ENCODE measurements around the gene MAP1LC3B. TPM values are rescaled to one million over a fixed set of nuclear protein-coding genes. Genes with fewer than 3 reads are reported as not detected.

The MAP1LC3B gene
- total RNA-seq, 1 donor from 2014 or later = 36.1 TPM

DNA sequence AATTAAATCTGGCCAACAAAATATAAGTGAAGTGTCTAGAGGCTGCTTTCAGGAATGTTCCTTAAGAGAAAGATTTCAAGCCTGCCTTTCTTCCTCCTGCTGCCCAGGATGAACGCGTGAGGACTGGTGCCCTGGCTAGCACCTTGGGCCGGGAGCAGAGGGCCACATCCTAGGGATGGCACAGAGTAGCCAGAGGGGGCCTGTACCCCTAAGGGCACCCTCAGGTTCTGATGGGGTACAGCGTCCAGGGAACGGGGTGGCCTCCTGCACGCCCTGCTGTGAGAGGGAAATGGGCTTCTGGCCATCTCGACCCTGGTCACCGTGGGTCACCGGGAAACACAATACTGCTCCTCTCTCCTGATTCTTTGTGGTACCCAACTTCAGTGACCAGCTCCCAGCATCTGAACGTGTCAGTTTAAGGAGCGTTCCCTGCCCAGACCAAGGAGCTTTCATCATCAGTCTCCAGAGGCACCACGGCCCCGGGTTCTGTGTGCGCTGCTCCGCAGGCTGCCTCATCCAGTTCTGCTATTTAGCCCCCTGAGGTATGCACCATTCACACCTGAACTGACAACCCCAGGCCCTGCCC, 40.3 kb downstream of the MAP1LC3B start:
- no peak for DNase-seq

GRCh38 chr16:87434146-87434667, 42.1 kb downstream of the MAP1LC3B start:
- peak; percentile 5 for DNase-seq

GRCh38 chr16:87435372-87436224, 43.5 kb downstream of the MAP1LC3B start:
- peak; percentile 60 for DNase-seq

DNA sequence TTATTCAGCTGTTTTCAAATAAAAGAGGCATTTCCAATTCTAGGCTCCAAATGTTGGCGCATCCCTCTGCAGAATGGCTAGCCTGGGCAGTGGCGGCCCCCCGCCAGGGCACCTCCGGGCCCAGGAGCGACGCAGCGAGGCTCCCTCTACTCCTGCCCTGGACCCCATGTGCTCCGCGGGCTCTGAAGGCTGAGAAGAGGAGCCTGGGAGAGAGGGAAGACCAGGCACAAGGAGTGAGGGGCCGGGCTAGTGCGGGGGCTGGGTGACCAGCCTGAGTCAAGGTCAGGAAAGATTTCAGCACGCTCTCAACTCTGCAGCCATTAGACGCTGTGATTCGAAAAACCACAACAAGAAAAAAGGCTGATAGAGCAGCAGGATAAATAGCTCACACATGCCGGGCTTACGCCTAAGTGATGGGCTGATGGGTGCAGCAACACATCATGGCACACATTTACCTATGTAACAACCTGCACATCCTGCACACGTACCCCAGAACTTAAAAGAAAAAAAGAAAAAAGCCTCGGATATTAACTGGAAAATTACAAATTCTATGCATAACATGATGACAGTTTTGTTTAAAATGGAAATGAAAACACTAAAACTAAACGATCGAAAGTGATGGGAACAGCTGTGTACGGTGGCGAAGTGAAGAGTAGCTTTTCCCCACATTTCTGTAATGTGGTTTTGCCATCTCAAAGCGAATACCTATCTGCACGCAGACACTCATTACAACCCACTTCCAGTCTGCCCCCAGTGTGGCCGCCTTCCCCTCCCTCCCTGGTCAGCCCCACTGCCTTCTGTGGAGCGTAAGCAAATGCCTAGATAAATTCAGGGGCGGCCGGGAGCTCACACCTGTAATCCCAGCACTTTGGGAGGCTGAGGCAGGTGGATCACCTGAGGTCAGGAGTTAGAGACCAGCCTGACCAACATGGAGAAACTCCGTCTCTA, 44.4 kb downstream of the MAP1LC3B start:
- no peak for DNase-seq

GRCh38 chr16:87437327-87437726, 45.2 kb downstream of the MAP1LC3B start:
- DNase-seq = no peak

DNA sequence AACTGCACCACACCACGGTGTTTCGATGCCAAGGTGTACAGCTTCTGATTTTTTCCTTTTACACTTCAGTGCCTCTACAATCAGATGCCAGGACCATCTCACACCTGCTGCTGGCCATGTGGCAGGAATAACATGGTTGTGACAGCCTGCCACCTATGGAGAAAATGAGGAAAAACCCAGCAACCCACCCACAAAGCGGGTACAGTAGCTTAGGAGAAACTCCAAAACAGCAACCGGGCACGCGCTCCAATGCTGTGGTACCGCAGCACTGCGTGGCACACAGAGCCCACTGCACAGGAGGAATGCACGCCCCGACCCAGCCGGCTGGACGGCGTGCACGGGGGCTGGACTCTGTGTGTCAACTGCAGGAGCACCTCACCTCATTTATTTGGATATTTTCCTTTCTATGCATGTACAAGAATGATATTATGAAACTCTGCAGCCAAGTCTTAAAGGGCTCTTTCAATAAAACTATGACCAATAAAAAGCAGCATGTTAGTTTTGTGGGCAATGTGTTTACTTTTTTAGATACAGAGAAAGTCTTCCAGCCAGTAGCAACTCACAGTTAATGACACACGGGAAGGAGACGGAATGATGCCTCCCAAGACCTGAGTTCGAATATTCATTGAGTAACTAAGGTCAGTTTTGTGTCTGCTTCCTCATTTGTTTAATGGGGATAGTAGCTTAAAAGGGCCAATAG, 45.9 kb downstream of the MAP1LC3B start:
- no peak for DNase-seq

- DNase-seq = no peak
These were observed 46.5 kb downstream of the MAP1LC3B start for GRCh38 chr16:87438611-87438985.

GRCh38 chr16:87439926-87440325, 47.8 kb downstream of the MAP1LC3B start:
- no peak for DNase-seq

DNA sequence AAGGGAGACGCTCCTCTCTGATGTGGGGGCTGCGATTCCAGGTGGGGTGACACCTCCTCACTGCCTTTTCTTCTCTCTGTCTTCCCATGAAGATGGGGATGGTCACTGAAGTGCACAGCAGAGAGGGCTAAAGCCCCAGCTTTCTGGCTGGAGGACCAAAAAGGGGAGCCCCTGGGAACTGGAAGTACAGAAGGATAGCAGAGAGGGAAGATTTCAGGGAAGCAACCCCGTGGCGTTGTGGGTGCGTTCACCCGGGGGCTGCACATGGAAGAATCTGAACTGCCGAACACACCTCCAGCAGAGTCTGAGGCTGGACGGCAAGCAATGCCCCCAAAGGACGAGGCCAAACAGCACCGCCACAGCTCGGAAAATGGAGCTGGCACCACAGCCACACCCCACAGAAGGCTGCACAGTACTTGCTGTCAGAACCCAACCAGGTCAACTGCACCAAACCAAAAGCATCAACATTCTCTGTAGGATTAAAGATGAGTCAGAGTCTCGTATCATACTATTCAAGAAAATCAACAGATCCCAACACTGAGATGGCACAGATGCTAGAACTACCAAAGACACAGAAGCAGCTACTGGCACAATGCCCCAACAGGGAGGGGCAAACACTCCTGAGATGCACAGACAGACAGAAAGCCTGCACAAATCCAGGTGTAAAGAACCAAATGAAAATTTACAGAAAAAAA, 49.9 kb downstream of the MAP1LC3B start:
- DNase-seq = no peak

GRCh38 chr16:87442581-87442966, 50.4 kb downstream of the MAP1LC3B start:
- DNase-seq = no peak

GRCh38 chr16:87443016-87443415, 50.9 kb downstream of the MAP1LC3B start:
- DNase-seq = no peak

DNA sequence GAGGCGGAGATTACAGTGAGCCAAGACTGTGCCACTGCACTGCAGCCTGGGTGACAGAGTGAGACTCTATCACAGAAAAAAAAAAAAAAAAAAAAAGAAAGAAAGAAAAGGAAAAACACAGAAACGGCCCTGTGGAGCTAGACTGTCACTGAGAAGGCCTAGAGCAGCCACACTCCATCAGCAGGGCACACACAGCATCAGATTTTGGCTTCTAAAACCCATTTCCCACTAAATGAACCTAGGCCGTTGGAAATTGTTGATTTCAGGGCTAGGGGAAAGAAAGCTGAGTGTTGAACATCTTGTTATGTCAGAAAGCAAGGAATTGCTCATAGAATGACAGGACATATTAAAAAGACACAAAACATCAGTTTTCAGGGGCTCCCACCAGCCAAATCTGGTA, 51.8 kb downstream of the MAP1LC3B start:
- DNase-seq = no peak

DNA sequence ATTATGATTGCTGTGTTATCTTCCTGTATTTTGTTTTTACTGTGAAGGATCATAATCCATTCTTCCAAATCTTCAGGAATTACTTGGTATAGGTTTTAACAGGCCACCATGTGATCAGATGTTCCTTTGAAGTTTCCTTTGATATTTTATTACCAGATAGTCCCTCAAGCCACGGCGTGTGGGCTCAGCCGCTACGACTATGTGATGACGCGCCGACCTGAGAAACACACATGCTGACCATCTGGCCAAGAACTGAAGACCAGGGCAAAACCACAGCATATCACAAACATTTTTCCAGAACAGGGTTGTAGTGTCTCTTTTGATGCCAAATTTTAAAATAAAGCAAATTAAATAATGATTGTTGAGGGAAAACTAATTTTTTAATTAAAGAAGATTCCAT, 53.4 kb downstream of the MAP1LC3B start:
- DNase-seq = no peak

GRCh38 chr16:87446479-87446878, 54.3 kb downstream of the MAP1LC3B start:
- DNase-seq = no peak

DNA sequence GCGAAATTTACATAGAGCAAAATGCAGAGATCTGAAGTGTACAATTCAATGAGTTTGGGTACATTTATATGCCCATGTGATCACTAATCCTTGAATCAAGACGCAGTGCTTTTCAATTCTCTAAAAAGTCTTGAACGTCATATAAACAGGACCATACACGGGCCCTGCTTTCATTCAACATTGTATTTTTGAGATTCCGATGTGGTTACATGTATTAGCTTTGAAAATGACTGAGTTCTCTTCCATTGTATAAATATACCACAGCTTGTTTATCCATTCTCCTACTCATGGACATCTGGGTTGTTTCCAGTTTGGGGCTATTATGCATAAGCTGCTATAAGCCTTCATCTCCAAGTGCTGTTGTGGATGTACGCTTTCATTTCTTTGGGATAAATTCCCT, 55.2 kb downstream of the MAP1LC3B start:
- no peak for DNase-seq

DNA sequence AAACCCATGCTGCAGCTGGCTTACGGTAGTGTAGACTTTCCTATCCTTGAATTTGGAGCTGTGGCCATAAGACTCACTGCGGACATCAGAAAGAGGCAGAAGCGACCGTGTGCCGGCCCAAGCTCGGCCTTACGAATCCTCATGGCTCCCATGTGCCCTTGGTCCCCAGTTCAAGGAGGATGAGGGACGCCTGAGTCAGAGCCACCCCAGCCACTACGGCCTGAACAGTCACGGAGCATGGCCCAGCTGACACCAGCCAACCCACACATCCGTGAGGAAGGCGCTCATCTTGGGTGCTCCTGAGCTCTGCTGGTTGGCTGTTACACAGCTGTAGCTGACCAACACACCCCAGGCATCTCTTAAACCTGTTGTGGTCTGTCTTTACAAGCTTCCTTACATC, 56.7 kb downstream of the MAP1LC3B start:
- DNase-seq = no peak

GRCh38 chr16:87451563-87452210, 59.6 kb downstream of the MAP1LC3B start:
- no peak for DNase-seq

- DNase-seq = no peak
These were observed 61.2 kb downstream of the MAP1LC3B start for GRCh38 chr16:87453326-87453725.

Data from skin of body (tissue), 2 donors.